ENCODE data around the gene METTL26. TPM values are rescaled to one million over a fixed set of nuclear protein-coding genes. Genes with fewer than 3 reads are reported as not detected.

METTL26 gene
- total and polyA plus RNA-seq, 10 of the 15 experiments (the other 5 are each of a cell fraction or from before 2014, with no cell fraction given): 5.4 to 163 (median 79.3) TPM

GRCh38 chr16:592518-593306 is 43.4 kb downstream of the METTL26 start:
- Histone ChIP-seq H3K4me3 (no peak overlapping the region), H3K27ac (ENCODE audit: control insufficient read depth, insufficient read depth) (no peak overlapping the region), H3K4me2 (ENCODE audit: control insufficient read depth, insufficient read depth) (no peak overlapping the region), H2AFZ (ENCODE audit: control insufficient read depth, low read depth, low read length) (no peak overlapping the region), H3K4me1 (ENCODE audit: control insufficient read depth, insufficient read depth, low read length) (peaks cover 12% of the 10 kb centered on the region), H3K27me3 (replicated peaks in 1 of 2; ENCODE audit: control insufficient read depth in 2 of 2, insufficient read depth in 2 of 2, low read length in 1 of 2) (no peaks in the 10 kb centered on the region), H3K79me2 (ENCODE audit: control insufficient read depth, insufficient read depth, low read length) (peaks cover 22% of the 10 kb centered on the region), H3K36me3 (ENCODE audit: control insufficient read depth in 2 of 2, insufficient read depth in 2 of 2, low read length in 1 of 2) (no peaks in the 10 kb centered on the region), H4K20me1 (ENCODE audit: control insufficient read depth, insufficient read depth) (no peaks in the 10 kb centered on the region), H3K9me3 (replicated peaks; ENCODE audit: control insufficient read depth, insufficient read depth, low read length) (no peaks in the 10 kb centered on the region), H3K9ac (ENCODE audit: control insufficient read depth, insufficient read depth, low read length) (no peak overlapping the region)
- no peak for DNase-seq (ENCODE audit: low read depth, low spot score)
- BruUV-seq (replicated peaks): no TSS peak
- POLR2A ChIA-PET: interaction anchor here (1.4 kb wide), 1 partner anchor 43 kb away, joined by 3 read pairs; the partner anchor contains the start of gene METTL26
- SMC1A ChIA-PET (ENCODE audit: uncharacterized antibody, unreplicated experiment): no interaction called here
- 64% methylated on average over 20 of the region's 24 CpGs for WGBS (ENCODE audit: insufficient coverage, insufficient replicate concordance, low lambda C conversion rate, missing lambda C conversion rate)
- FAIRE-seq: no peak
- no peak for ATAC-seq
- RAD21 ChIA-PET (ENCODE audit: unreplicated experiment): no interaction called here
- in situ Hi-C loops (cut with MboI): no loop called here
- intact Hi-C loops (cut with micrococcal nuclease; ENCODE audit: unreplicated experiment): no loop called here
- CTCF ChIA-PET: interaction anchor here (0.5 to 1.0 kb wide), 2 partner anchors 72 to 206 kb away, joined by 3 to 4 read pairs; no protein-coding TSS in a partner anchor
- TF ChIP-seq DPF2 (IDR thresholded peaks at IDR 0.05) (no peak), BMI1 (IDR thresholded peaks at IDR 0.05; ENCODE audit: borderline replicate concordance) (no peak), WRNIP1 (IDR thresholded peaks at IDR 0.05; ENCODE audit: borderline replicate concordance, low read depth, low read length) (no peak), E4F1 (IDR thresholded peaks at IDR 0.05; ENCODE audit: borderline replicate concordance, partially characterized antibody) (no peak), NFIC (IDR thresholded peaks at IDR 0.05; ENCODE audit: low read depth, low read length) (no peak), SMAD5 (IDR thresholded peaks at IDR 0.05; ENCODE audit: low read depth) (no peak), JUND (IDR thresholded peaks at IDR 0.05; ENCODE audit: low read depth, low read length) (no peak), RFX5 (IDR thresholded peaks at IDR 0.05; ENCODE audit: low read depth, low read length) (no peak), PRDM15 (CRISPR knock-in tag; IDR thresholded peaks at IDR 0.05) (no peak), HDAC2 (IDR thresholded peaks at IDR 0.05) (no peak), MXI1 (IDR thresholded peaks at IDR 0.05; ENCODE audit: low read depth, low read length) (no peak), NKRF (conservative IDR thresholded peaks at IDR 0.05) (no peak), STAT1 (conservative IDR thresholded peaks at IDR 0.05) (no peak)
- TF ChIP-seq, protein P1, sequence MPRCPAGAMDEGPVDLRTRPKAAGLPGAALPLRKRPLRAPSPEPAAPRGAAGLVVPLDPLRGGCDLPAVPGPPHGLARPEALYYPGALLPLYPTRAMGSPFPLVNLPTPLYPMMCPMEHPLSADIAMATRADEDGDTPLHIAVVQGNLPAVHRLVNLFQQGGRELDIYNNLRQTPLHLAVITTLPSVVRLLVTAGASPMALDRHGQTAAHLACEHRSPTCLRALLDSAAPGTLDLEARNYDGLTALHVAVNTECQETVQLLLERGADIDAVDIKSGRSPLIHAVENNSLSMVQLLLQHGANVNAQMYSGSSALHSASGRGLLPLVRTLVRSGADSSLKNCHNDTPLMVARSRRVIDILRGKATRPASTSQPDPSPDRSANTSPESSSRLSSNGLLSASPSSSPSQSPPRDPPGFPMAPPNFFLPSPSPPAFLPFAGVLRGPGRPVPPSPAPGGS (IDR thresholded peaks at IDR 0.05; ENCODE audit: borderline replicate concordance, insufficient read depth, low read depth, low read length, poor library complexity, severe bottlenecking): no peak

All from GM12878 (cell line).